H9 (cell line): ENCODE measurements around the gene HK2. TPM values are rescaled to one million over a fixed set of nuclear protein-coding genes. Genes with fewer than 3 reads are reported as not detected.

ENCODE experiments used
- DNase-seq: peaks from one replicate; pipeline ENCODE4 v3.0.0-alpha.2; 2017
- H2AFZ ChIP-seq: one replicate; pipeline ENCODE4 v1.6.1; 2013; ENCODE audit warnings: mild to moderate bottlenecking, low read length, control low read depth, moderate library complexity
- H2AK5ac ChIP-seq: 2 replicates; pipeline ENCODE4 v1.6.1; 2013; ENCODE audit warnings: low read length, control low read depth, mixed read lengths; ENCODE audit not compliant: insufficient read length
- H2BK120ac ChIP-seq: one replicate; pipeline ENCODE4 v1.6.1; 2013; ENCODE audit warnings: low read depth, mild to moderate bottlenecking, low read length, control low read depth, inconsistent platforms; ENCODE audit not compliant: poor library complexity, severe bottlenecking
- H2BK12ac ChIP-seq: 2 replicates; pipeline ENCODE4 v1.6.1; 2013; ENCODE audit warnings: low read length, control low read depth, mixed read lengths, low read depth; ENCODE audit not compliant: insufficient read length
- H2BK15ac ChIP-seq: 2 replicates; pipeline ENCODE4 v1.6.1; 2013; ENCODE audit warnings: low read depth, low read length, control low read depth
- H2BK20ac ChIP-seq: one replicate; pipeline ENCODE4 v1.6.1; 2013; ENCODE audit warnings: low read depth, mild to moderate bottlenecking, low read length, control low read depth, inconsistent platforms; ENCODE audit not compliant: poor library complexity, severe bottlenecking
- H2BK5ac ChIP-seq: 2 replicates; pipeline ENCODE4 v1.6.1; 2013; ENCODE audit warnings: low read length, control low read depth, mixed read lengths; ENCODE audit not compliant: insufficient read length
- H3K14ac ChIP-seq: 2 replicates; pipeline ENCODE4 v1.6.1; 2013; ENCODE audit warnings: low read length, control low read depth; ENCODE audit not compliant: insufficient read depth
- H3K18ac ChIP-seq: 2 replicates; pipeline ENCODE4 v1.6.1; 2013; ENCODE audit warnings: low read depth, mild to moderate bottlenecking, mixed read lengths, low read length, control low read depth; ENCODE audit not compliant: insufficient read length
- H3K23ac ChIP-seq: 2 replicates; pipeline ENCODE4 v1.6.1; 2013; ENCODE audit warnings: low read length, control low read depth, mixed read lengths, low read depth; ENCODE audit not compliant: insufficient read length
- H3K23me2 ChIP-seq: 2 replicates; pipeline ENCODE4 v1.6.1; 2013; ENCODE audit warnings: low read depth, mild to moderate bottlenecking, mixed read lengths, low read length, control low read depth; ENCODE audit not compliant: insufficient read length, poor library complexity, severe bottlenecking
- H3K27ac ChIP-seq: 2 replicates; pipeline ENCODE4 v1.5.1; 2013; ENCODE audit warnings: low read length, control low read depth, mixed read lengths, low read depth; ENCODE audit not compliant: insufficient read length
- H3K27me3 ChIP-seq: 2 replicates; pipeline ENCODE4 v1.6.1; 2013; ENCODE audit warnings: low read length, control low read depth, inconsistent platforms; ENCODE audit not compliant: insufficient read depth
- H3K4ac ChIP-seq: 2 replicates; pipeline ENCODE4 v1.6.1; 2013; ENCODE audit warnings: low read depth, mild to moderate bottlenecking, control low read depth, inconsistent platforms, low read length, moderate library complexity
- H3K4me1 ChIP-seq: 2 replicates; pipeline ENCODE4 v1.6.1; 2013; ENCODE audit warnings: low read length, control low read depth, inconsistent platforms; ENCODE audit not compliant: insufficient read depth
- H3K4me2 ChIP-seq: 2 replicates; pipeline ENCODE4 v1.6.1; 2013; ENCODE audit warnings: low read length, control low read depth, mixed read lengths; ENCODE audit not compliant: insufficient read length, insufficient read depth
- H3K56ac ChIP-seq: 2 replicates; pipeline ENCODE4 v1.6.1; 2013; ENCODE audit warnings: low read depth, mild to moderate bottlenecking, mixed read lengths, low read length, control low read depth; ENCODE audit not compliant: insufficient read length
- H3K79me1 ChIP-seq: 2 replicates; pipeline ENCODE4 v1.6.1; 2013; ENCODE audit warnings: low read depth, mild to moderate bottlenecking, moderate library complexity, low read length, control low read depth, inconsistent platforms; ENCODE audit not compliant: insufficient read depth, poor library complexity, severe bottlenecking
- H3K79me2 ChIP-seq: 2 replicates; pipeline ENCODE4 v1.6.1; 2013; ENCODE audit warnings: low read length, control low read depth, inconsistent platforms; ENCODE audit not compliant: insufficient read depth
- H3K9ac ChIP-seq: 2 replicates; pipeline ENCODE4 v1.6.1; 2013; ENCODE audit warnings: low read length, control low read depth, mixed read lengths; ENCODE audit not compliant: insufficient read length; ENCODE audit errors: extremely low read depth
- H3K9me3 ChIP-seq: one replicate; pipeline ENCODE4 v1.6.1; 2013; ENCODE audit warnings: low read depth, low read length, inconsistent platforms; ENCODE audit not compliant: control insufficient read depth
- H3T11ph ChIP-seq: one replicate; pipeline ENCODE4 v1.6.1; 2013; ENCODE audit warnings: mild to moderate bottlenecking, low read length, control low read depth, inconsistent platforms
- H4K20me1 ChIP-seq: one replicate; pipeline ENCODE4 v1.6.1; 2013; ENCODE audit not compliant: control insufficient read depth, insufficient read length, insufficient read depth
- H4K5ac ChIP-seq: 2 replicates; pipeline ENCODE4 v1.6.1; 2013; ENCODE audit warnings: low read depth, mild to moderate bottlenecking, mixed read lengths, low read length, control low read depth; ENCODE audit not compliant: insufficient read length
- H4K8ac ChIP-seq: replicated peaks from 2 replicates; pipeline ENCODE4 v1.6.1; 2013; ENCODE audit warnings: low read length, control low read depth, mixed read lengths, low read depth; ENCODE audit not compliant: insufficient read length
- H4K91ac ChIP-seq: 2 replicates; pipeline ENCODE4 v1.6.1; 2013; ENCODE audit warnings: low read depth, mild to moderate bottlenecking, moderate library complexity, mixed read lengths, low read length, control low read depth; ENCODE audit not compliant: insufficient read length
- H3K27ac Mint-ChIP-seq, 3 experiments: 2 replicates in 2 of 3; 3 replicates in 1 of 3; pipeline ENCODE4 v1.8.0; 2020 to 2021; ENCODE audit warnings: mixed read lengths in 3 of 3, mild to moderate bottlenecking in 1 of 3, moderate library complexity in 1 of 3
- H3K27me3 Mint-ChIP-seq: 2 replicates; pipeline ENCODE4 v1.8.0; 2021; ENCODE audit warnings: low read depth, mild to moderate bottlenecking, moderate library complexity, mixed read lengths
- H3K36me3 Mint-ChIP-seq, 3 experiments: 2 replicates in 2 of 3; 3 replicates in 1 of 3; pipeline ENCODE4 v1.8.0; 2020 to 2021; ENCODE audit warnings: low read depth in 3 of 3, mixed read lengths in 3 of 3; ENCODE audit not compliant: insufficient read depth in 1 of 3
- H3K4me1 Mint-ChIP-seq, 2 experiments: 2 replicates each; pipeline ENCODE4 v1.8.0; 2020; ENCODE audit warnings: mixed read lengths in 2 of 2
- H3K4me3 Mint-ChIP-seq, 2 experiments: 2 replicates in 1 of 2; 3 replicates in 1 of 2; pipeline ENCODE4 v1.8.0; 2020 to 2021; ENCODE audit warnings: mild to moderate bottlenecking in 2 of 2, mixed read lengths in 2 of 2, moderate library complexity in 1 of 2
- H3K9me3 Mint-ChIP-seq, 2 experiments: 2 replicates in 1 of 2; 3 replicates in 1 of 2; pipeline ENCODE4 v1.8.0; 2020; ENCODE audit warnings: mild to moderate bottlenecking in 2 of 2, mixed read lengths in 2 of 2, moderate library complexity in 1 of 2
- CTCF ChIP-seq: fragments of 200-600 bp; sonication (generic); conservative IDR thresholded peaks from 3 replicates; pipeline ENCODE4 v1.8.0; 2021; ENCODE audit warnings: antibody characterized with exemption, mild to moderate bottlenecking
- WGBS: extraction: QIAGEN DNeasy Blood & Tissue Kit; methylation state at CpG from one replicate; pipeline ENCODE4 v1.1.7; 2013; ENCODE audit warnings: missing lambda C conversion rate, low lambda C conversion rate, mixed read lengths; ENCODE audit not compliant: insufficient read length; ENCODE audit errors: extremely low coverage; 5-methylcytosine and 5-hydroxymethylcytosine counted together
- total RNA-seq: library from RNA; stranded (reverse); gene quantifications from 2 replicates; pipeline ENCODE4 v1.2.1, GENCODE V29; 2021

The HK2 gene
- total RNA-seq, 1 experiment from 2014 or later: 54.3 TPM

GRCh38 chr2:74828543-74828942, 5.4 kb upstream of the HK2 start:
- TF ChIP-seq CTCF: no peak
- no peaks in the 10 kb centered on the region; a peak in 1 of 5 replicates for H3K9me3 Mint-ChIP-seq
- Histone ChIP-seq H2BK20ac (no peak overlapping the region), H3K23ac (no peak overlapping the region), H3K27ac (no peak overlapping the region), H4K5ac (no peak overlapping the region), H3K79me1 (no peaks in the 10 kb centered on the region), H4K91ac (no peak overlapping the region), H2BK5ac (no peak overlapping the region), H3K4ac (no peak overlapping the region), H2AK5ac (no peak overlapping the region), H3K23me2 (no peaks in the 10 kb centered on the region), H3K27me3 (no peaks in the 10 kb centered on the region), H3K9ac (no peak overlapping the region), H3K18ac (no peak overlapping the region), H3K9me3 (no peaks in the 10 kb centered on the region), H3K4me2 (no peak overlapping the region), H3K79me2 (no peaks in the 10 kb centered on the region), H2BK120ac (no peak overlapping the region), H3K4me1 (no peaks in the 10 kb centered on the region), H2BK12ac (no peak overlapping the region), H2BK15ac (no peak overlapping the region), H4K20me1 (no peaks in the 10 kb centered on the region), H3K56ac (no peak overlapping the region), H4K8ac (no peak overlapping the region), H3K14ac (no peak overlapping the region), H2AFZ (no peak overlapping the region), H3T11ph (no peak overlapping the region)
- no peaks in the 10 kb centered on the region for H3K36me3 Mint-ChIP-seq
- H3K27me3 Mint-ChIP-seq: peaks cover 2% of the 10 kb centered on the region
- peaks cover 10 to 14% of the 10 kb centered on the region in 2 experiments for H3K4me1 Mint-ChIP-seq
- no peak overlapping the region for H3K4me3 Mint-ChIP-seq
- no peak for DNase-seq
- no peak overlapping the region for H3K27ac Mint-ChIP-seq
- no CpG with 5 or more reads among the region's 2 CpGs for WGBS
